Measurements from ENCODE around the gene MED12L.

Gene MED12L

GRCh38 chr3:151393146-151393830, 307.8 kb downstream of the MED12L start:
- no peak for DNase-seq

- DNase-seq: no peak
Measured at GRCh38 chr3:151393941-151394340, 308.5 kb downstream of the MED12L start.

- DNase-seq: no peak
Measured at GRCh38 chr3:151394611-151395010, 309.1 kb downstream of the MED12L start.

GRCh38 chr3:151395806-151396205, 310.3 kb downstream of the MED12L start:
- no peak for DNase-seq

- no peak for DNase-seq
Measured at GRCh38 chr3:151398895-151399294, 313.4 kb downstream of the MED12L start.

GRCh38 chr3:151400341-151400740, 314.9 kb downstream of the MED12L start:
- DNase-seq: no peak

GRCh38 chr3:151402349-151402748, 316.9 kb downstream of the MED12L start:
- DNase-seq: no peak

- DNase-seq: no peak
Measured at GRCh38 chr3:151403246-151403645, 317.8 kb downstream of the MED12L start.

GRCh38 chr3:151404316-151404715, 318.9 kb downstream of the MED12L start:
- DNase-seq: no peak

- DNase-seq: no peak
Measured at GRCh38 chr3:151407928-151408327, 322.5 kb downstream of the MED12L start.

- no peak for DNase-seq
Measured at GRCh38 chr3:151410891-151411559, 325.6 kb downstream of the MED12L start.

GRCh38 chr3:151412989-151413388, 327.5 kb downstream of the MED12L start:
- no peak for DNase-seq

- DNase-seq: no peak
Measured at GRCh38 chr3:151415289-151415688, 329.8 kb downstream of the MED12L start.

GRCh38 chr3:151419806-151420205, 334.3 kb downstream of the MED12L start:
- DNase-seq: no peak

- DNase-seq: no peak
Measured at GRCh38 chr3:151421938-151422337, 336.5 kb downstream of the MED12L start.

GRCh38 chr3:151423091-151423490, 337.6 kb downstream of the MED12L start:
- DNase-seq: no peak

GRCh38 chr3:151425627-151426340, 340.3 kb downstream of the MED12L start:
- no peak for DNase-seq

- no peak for DNase-seq
Measured at GRCh38 chr3:151426341-151426657, 340.8 kb downstream of the MED12L start.

GRCh38 chr3:151428386-151428785, 342.9 kb downstream of the MED12L start:
- DNase-seq: no peak

- DNase-seq: no peak
Measured at GRCh38 chr3:151430821-151431484, 345.5 kb downstream of the MED12L start.

- no peak for DNase-seq
Measured at GRCh38 chr3:151431940-151432339, 346.5 kb downstream of the MED12L start.

GRCh38 chr3:151432616-151433372, 347.3 kb downstream of the MED12L start:
- no peak for DNase-seq

All from activated T-cell treated with anti-CD3 and anti-CD28 coated beads for 4 hours (primary cell).